ENCODE results near the gene NELL1.

Gene NELL1

DNA sequence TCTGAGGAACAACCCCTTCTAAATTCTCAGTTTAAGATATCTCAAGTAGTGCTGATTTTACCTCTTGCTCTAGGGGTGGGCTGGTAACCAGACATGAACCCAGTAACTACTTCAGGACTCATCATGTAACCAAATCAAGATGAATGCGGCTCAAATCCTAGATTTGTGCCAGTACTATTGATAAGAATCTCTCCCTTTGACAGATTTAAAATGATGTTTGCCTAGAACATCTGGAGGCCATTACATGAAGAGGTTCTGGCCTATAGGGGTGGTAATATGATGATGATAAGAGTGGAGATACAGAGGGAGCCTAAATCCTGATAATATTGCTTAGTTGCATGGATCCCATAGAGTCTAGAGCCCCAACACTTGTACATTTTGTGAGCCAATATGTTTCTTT, 850.9 kb downstream of the NELL1 start:
- no peak for DNase-seq

- no peak for DNase-seq
These were observed 859.8 kb downstream of the NELL1 start for GRCh38 chr11:21529187-21529586.

GRCh38 chr11:21534288-21534687, 864.9 kb downstream of the NELL1 start:
- DNase-seq = no peak

DNA sequence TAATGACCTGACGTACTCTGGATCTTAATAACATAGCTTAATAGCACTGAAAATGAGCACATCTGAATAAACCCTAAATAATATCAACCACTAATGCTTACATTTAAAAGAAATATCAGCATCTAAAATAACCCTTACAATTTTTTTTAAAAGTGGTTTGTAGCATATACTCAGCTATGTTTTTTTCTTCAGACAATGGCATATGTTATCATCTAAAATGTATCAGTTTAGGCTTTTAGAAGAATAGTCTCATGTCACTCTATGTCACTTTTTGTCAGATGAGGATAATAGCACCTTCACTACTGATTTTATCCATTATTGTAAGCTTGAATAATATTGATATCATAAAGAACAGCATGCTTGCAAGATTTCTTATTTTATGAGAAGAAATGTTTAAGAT, 868.6 kb downstream of the NELL1 start:
- no peak for DNase-seq

DNA sequence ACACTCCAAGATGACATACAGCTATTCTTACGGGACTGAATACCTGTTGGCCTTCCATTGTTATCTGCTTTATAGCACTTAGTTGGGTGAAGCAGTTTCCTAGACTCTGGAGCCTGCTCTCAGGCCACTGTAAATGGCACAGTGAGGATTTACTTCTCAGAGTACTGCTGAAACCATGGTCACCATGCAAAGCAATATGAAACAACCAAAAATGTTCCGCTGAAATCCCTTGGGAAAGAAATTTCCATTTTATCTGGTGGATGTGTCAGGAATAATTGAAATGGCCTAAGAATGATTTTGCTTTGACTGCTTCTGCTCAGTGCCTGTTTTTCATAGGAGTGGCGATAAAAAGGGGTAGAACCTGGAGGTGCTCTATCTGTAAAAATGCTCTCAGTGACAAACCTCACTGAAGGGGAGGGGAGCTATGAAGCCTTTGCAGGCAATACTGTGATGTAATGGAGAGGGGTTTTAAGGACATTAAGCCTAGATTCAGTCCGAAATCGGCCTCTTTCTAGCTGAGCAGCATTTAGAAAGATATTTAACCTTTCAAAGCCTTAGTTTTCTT, 871.9 kb downstream of the NELL1 start:
- DNase-seq = no peak

DNA sequence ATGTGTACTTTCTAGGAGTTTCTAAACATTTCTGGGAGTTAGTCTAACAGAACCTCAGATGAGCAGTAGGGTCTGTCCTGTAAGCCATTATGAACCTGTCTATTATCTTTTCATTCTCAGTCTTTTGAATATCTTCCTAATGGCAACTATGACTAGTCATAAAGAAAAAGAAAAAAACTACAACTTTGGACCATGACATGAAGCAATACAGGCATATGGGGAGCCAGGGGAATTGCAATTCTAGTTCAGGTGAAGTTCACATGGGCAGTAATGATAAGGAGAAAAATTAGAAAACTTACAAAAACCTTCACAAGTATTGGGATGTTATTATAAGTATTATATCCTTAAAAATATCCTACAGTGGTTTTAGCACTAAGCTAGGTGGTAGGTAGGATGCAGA, 874.5 kb downstream of the NELL1 start:
- no peak for DNase-seq

DNA sequence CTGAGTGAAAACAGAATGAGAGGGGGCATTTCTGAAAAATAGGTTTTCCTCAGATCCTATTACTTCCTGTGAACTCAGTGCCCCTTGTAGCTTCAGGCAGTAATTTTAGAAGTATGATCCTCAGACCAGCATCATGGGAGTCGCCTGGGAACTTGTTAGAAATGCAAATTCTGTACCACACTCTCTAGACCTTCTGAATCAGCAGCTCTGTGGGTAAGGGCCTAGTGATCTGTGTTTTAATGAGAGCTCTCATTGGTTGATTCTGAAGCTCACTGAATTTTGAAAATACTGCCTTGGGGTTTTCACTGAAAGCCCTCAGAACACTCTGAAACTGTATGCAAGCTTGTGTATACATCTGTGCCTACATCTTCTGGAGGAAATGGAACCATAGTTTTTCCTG, 876.3 kb downstream of the NELL1 start:
- DNase-seq = no peak

- DNase-seq = no peak
These were observed 877.3 kb downstream of the NELL1 start for GRCh38 chr11:21546703-21547102.

DNA sequence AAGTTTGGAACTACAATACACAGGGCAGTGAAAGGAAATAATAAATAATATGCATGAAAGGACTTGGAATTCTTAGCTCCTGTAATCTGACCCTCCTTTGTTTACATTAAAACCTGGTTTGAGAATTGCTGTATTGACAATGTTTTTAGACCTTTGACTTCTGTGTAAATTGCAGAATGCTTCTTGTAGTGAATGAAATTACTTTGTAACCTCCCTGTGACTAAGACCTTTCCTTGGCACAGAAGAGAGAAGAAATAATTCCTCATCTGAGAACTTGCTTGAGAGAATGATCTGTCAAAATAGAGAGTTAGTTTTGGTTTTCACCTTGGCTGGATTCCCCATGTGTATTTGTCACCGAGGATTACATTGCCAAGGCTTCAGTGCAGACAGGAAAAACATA, 883.5 kb downstream of the NELL1 start:
- no peak for DNase-seq

DNA sequence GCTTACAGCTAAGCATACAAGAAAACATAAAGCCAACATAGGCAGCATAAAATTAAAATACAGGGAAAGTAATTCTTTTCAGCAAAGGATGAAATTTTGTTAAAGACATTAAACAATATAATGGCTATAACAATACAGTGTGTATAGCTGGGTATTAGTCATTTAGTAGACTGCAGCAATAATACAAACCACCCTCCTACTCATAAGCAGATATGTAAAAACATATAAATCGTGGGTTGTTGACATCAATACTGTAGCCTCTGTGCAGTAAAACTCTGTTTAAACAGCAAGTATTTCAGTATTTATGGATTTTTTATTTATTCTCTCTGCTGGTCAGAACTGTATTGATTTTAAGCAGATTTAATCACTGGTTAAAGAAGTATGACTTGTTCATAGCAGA, 884.4 kb downstream of the NELL1 start:
- no peak for DNase-seq

GRCh38 chr11:21554284-21554683, 884.9 kb downstream of the NELL1 start:
- DNase-seq = no peak

DNA sequence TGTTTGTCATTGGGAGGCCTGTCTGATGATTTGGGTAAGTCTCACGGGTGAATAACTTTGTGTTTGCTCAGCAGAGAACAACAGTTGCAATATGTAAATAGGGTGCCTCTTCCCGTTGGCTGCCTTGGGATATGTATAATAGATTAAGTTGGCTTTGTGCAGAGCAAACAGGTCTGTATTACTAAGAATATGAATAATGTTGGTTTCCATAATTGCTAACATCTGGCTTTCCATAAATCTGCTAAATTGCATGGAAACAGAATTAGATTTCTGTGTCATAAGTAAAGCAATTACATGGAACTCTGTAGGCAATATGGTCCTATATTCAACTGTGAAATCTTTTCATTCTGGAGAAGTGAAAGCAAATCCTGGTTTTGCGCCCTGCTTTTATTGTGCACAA, 887.5 kb downstream of the NELL1 start:
- DNase-seq = peak; percentile 92

- no peak for DNase-seq
These were observed 891.1 kb downstream of the NELL1 start for GRCh38 chr11:21560466-21560975.

GRCh38 chr11:21561581-21561980, 892.2 kb downstream of the NELL1 start:
- no peak for DNase-seq

DNA sequence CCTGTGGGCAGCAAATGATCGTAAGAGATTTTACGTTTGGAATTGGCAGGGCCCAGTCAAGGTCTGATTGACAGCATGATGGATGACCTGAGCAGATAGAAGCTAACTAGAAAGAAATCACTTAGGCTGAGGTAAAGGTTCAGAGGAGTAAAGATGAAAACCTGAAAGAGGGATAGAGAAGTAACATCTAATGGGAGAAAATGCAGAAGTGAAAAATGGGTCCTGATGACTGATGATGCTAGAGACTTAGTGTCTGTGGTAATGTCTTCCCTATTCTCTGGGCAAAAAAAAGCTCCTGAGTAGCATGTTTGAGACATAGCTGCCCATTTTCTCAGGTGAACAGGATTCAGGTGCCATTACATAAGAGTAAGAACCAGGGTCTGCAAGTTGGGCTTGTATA, 894.7 kb downstream of the NELL1 start:
- DNase-seq = no peak

DNA sequence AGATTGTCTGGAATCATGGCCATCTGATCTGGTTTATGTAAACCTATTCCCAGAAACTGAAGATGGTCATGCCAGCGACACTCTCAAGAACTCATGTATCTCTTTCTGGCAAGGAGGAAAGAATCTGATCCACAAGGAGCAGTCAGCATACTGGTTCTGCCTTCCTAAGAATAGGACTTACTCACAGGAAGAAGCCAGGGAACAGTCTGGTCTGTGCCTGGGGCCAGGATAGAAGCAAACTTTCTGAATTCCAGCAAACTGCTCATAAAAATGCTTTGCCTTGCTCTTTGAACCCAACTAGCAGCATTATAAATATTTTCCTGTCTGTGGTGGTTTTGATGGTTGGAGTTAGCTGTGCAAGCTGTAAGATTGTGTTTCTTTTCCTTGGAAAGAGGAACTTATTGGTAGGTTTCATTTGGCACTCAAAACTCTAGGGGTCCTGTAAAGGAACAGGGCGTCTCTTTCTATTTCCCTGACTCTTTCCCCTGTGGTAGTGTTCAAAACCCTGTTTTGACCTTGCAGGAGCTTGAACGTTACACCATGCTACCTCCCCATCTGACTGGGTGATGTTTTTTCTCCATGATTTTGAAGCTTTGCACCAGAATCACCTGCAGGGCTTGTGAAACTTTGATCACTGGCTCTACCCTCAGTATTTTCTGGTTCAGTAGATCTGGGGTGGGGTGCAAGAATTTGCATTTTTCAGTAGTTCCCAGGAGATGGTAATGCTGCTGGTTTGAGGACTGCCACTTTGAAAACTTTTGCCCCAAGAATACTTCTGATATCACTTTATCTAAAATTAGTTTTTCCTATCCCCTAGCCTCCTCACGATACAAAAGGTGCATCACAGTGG, 895.7 kb downstream of the NELL1 start:
- no peak for DNase-seq

DNA sequence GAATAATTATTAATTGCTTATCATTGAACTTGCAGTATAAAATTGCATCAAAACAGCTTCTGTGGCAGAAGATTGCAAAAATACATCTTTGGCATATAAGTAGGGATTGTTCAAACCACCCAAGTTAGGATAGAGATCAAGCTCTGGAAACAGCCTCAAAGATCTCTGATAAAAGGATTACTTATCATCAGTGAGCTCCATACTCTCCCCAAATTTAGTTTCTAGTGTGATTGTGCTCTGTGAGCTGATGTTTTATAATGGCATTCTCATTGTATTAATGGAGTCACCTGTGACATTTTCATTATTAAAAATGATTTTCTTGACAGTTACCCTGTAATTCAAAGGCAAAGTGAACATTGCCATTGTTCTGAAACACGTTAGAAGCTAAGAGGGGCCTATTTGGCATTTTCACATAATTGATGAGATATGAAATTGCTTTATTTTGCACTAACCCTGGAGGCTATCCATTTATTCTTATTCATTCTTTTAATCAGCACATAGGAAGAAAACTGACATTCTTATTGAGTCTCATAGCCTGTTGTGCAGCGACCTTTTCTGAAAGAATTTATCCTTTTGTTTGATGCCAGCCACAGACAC, 897.2 kb downstream of the NELL1 start:
- no peak for DNase-seq

DNA sequence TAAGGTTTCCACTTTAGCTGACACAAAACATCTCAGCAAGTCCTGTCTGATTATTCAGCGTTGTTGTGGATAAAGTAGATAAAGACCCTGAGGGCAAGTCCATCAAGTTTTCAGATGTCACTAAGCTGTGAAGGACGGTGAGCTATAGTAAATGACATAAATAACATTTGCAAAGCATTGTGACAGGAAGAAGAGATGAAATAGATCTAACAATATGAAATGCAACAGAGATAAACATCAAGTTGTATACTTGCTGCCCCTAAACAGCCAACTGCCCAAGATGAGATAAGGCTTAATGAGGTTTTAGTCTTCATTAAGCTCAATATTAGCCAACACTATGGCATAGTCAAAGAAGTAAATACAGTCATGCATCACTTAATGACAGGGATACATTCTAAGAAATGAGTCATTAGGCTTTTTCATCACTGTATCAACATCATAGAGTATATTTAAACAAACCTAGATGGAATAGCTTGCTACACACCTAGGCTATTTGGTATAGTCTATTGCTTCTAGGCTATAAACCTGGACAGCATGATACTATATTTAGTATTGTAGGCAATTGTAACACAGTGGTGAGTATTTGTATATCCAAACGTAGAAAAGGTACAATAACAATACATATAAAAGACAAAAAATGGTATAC, 898.4 kb downstream of the NELL1 start:
- DNase-seq = no peak

DNA sequence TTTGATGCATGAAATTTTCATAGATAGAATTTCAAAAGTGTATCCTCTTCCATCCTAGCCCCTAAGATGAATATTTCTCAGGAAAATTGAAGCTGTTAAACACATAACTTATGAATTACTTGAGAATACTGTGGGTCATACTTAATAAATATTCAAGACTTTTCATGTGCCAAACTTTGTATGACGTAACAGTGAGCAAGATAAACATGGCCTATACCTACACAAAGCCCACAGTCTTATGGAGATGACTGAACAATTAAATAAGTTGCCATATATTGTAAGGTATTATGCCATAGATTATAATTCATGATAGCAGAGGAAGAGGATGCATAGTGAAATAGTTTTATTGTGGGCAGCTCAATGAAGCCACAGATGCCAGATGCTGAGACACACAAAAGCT, 902.8 kb downstream of the NELL1 start:
- no peak for DNase-seq

GRCh38 chr11:21582791-21583190, 913.4 kb downstream of the NELL1 start:
- DNase-seq = no peak

- no peak for DNase-seq
These were observed 919.4 kb downstream of the NELL1 start for GRCh38 chr11:21588754-21589153.

DNA sequence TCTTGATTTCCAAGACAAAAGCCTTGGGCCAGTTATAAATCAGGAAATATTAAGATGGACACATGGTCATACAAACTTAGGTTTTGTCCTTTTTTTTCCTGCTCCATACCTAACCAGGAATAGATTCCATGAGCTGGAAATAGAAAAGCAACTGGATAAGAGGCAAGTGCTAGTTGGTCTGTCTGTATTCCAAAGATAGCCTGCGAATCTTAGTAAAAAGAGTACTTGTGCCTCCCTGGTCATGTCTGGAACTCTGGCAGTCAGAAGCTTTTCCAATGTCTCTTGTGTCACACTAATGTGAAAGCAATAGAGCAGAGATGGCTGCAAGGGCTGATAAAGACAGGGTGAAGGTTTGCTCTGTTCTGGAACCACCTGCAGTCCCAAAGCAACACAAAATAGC, 933.3 kb downstream of the NELL1 start:
- DNase-seq = no peak

GRCh38 chr11:21603886-21604285, 934.5 kb downstream of the NELL1 start:
- no peak for DNase-seq

GRCh38 chr11:21604564-21604963, 935.2 kb downstream of the NELL1 start:
- DNase-seq = no peak

Measured in NCI-H1694 treated with DMSO at 0.1 percent for 48 hours (cell line).